Measurements from ENCODE around the gene ACTMAP.

The ACTMAP gene

DNA sequence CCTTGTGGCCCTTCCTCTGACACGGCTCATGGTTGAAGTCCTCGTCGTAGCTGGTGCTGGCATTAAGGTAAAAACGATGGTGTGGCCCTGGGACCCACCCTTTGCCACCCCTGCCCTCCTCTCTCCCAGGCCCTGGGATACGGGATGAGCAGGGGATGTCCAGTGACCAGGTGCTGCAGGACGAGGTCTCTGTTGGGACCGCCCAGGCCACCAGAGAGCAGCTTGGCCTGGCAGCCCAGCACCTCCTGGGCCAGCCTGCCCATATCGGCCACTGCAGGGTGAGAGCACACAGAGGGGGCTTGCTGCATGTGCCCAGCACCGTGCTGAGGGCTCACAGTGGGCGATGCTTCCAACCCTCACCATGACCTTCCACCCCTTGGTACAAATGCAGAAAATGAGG is 6.4 kb downstream of the ACTMAP start:
- intact Hi-C loops (cut with DNase I; ENCODE audit: low total_unique reads) = no loop called here
- TF ChIP-seq, protein P1, sequence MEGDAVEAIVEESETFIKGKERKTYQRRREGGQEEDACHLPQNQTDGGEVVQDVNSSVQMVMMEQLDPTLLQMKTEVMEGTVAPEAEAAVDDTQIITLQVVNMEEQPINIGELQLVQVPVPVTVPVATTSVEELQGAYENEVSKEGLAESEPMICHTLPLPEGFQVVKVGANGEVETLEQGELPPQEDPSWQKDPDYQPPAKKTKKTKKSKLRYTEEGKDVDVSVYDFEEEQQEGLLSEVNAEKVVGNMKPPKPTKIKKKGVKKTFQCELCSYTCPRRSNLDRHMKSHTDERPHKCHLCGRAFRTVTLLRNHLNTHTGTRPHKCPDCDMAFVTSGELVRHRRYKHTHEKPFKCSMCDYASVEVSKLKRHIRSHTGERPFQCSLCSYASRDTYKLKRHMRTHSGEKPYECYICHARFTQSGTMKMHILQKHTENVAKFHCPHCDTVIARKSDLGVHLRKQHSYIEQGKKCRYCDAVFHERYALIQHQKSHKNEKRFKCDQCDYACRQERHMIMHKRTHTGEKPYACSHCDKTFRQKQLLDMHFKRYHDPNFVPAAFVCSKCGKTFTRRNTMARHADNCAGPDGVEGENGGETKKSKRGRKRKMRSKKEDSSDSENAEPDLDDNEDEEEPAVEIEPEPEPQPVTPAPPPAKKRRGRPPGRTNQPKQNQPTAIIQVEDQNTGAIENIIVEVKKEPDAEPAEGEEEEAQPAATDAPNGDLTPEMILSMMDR (IDR thresholded peaks at IDR 0.05) = no peak
- Histone ChIP-seq H3K4me3 (no peak overlapping the region), H3K4me1 (peaks cover 0 to 30% (median 17%) of the 10 kb centered on the region in 4 donors), H3K9me3 (no peaks in the 10 kb centered on the region), H3K36me3 (peaks cover 9 to 24% (median 16%) of the 10 kb centered on the region in 3 donors), H3K27me3 (no peaks in the 10 kb centered on the region), H3K27ac (peak overlapping the region in 1 of 2 donors; percentile 72)
- no peak for DNase-seq

DNA sequence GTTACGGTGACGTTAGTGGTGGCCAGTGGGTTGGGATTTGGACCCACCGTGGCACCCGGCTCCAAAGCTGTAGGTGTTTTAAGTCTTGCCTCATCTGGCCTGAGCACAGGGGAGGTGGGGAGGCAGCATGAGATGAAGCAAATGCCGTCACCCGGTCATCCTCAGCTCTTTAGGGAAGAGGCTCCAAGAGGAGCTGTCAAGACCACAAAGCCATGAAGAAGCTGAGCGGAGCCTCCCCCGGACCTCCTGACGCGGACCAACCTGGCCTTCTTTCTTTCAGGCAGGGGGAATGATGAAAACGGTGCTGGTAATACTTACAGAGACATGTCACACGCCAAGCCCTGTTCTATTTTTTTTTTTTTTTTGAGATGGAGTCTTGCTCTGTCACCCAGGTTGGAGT is 7.4 kb downstream of the ACTMAP start:
- Histone ChIP-seq H3K4me3 (no peak overlapping the region), H3K36me3 (peaks cover 13 to 34% (median 26%) of the 10 kb centered on the region in 3 donors), H3K4me1 (peaks cover 0 to 30% (median 17%) of the 10 kb centered on the region in 4 donors), H3K9me3 (no peaks in the 10 kb centered on the region), H3K27me3 (no peaks in the 10 kb centered on the region), H3K27ac (no peak overlapping the region)
- DNase-seq = no peak
- TF ChIP-seq, protein P1 (IDR thresholded peaks at IDR 0.05) = no peak
- intact Hi-C loops (cut with DNase I; ENCODE audit: low total_unique reads) = no loop called here

DNA sequence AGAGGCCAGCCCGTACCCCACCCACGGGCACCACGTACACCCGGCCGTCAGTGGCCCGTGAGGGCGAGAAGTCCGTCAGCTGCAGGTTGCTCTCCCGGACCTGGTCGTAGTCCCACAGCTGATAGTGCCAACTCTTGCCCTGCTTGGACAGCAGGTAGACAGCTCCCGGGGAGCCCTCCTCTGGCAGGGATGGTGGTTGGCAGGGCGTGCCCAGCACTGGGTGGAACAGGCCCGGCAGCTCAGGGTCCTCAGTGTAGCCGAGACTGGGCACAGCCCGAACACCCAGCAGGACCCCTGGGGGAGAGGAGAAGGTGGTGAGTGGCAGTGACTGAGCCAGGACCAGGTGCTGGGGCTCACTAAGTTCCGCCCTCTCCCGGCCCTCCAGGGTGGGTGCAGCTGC is 7.8 kb downstream of the ACTMAP start:
- Histone ChIP-seq H3K27me3 (no peaks in the 10 kb centered on the region), H3K27ac (no peak overlapping the region), H3K4me1 (peaks cover 0 to 30% (median 17%) of the 10 kb centered on the region in 4 donors), H3K9me3 (no peaks in the 10 kb centered on the region), H3K36me3 (peaks cover 18 to 38% (median 30%) of the 10 kb centered on the region in 3 donors), H3K4me3 (no peak overlapping the region)
- no peak for DNase-seq
- intact Hi-C loops (cut with DNase I; ENCODE audit: low total_unique reads) = no loop called here
- TF ChIP-seq, protein P1 (IDR thresholded peaks at IDR 0.05) = no peak

DNA sequence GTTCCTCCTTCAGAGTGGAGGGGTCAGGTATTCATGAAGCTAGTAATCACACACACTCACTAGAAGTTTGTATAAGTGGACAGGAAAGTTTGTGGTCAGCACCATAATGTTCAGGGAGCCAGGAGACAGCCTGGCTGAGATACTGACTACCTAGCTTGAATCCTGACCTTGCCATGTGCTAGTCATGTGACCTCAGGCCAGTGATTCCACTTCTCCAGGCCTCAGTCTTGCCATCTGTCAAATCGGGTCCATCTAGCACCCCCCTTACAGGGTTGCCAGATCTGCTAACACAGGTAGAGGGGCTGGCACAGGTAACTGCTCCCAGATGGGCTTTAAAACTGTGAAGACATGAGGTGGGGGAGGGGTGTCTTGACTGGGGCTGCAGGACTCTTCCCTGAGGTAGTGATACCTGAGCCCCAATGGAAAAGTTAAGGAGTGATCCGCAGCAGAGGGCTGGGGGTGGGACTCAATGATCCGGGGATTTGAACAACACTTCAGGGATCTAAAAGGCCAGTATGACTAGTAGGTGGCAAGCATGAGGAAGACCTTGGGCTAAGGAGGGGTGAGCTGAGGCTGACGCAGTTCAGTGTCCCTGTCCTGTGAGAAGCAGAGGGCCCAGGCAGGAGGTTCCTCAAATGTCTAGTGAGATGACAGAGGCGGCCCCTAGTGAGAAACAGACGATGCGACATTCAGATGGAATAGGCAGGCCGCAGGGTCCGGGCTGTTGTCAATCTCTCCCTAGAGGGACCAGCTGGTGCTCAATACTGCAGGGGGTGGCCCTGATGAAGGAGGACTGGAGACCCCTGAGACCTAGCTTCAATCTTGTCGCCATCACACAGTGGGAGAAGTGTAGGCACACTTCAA is 8.5 kb downstream of the ACTMAP start:
- Histone ChIP-seq H3K27me3 (no peaks in the 10 kb centered on the region), H3K4me3 (no peak overlapping the region), H3K4me1 (peaks cover 0 to 30% (median 17%) of the 10 kb centered on the region in 4 donors), H3K9me3 (no peaks in the 10 kb centered on the region), H3K27ac (peak overlapping the region; percentile 42 to 63), H3K36me3 (peaks cover 25 to 45% (median 37%) of the 10 kb centered on the region in 3 donors)
- intact Hi-C loops (cut with DNase I; ENCODE audit: low total_unique reads) = no loop called here
- DNase-seq = no peak
- TF ChIP-seq, protein P1 (IDR thresholded peaks at IDR 0.05) = no peak

DNA sequence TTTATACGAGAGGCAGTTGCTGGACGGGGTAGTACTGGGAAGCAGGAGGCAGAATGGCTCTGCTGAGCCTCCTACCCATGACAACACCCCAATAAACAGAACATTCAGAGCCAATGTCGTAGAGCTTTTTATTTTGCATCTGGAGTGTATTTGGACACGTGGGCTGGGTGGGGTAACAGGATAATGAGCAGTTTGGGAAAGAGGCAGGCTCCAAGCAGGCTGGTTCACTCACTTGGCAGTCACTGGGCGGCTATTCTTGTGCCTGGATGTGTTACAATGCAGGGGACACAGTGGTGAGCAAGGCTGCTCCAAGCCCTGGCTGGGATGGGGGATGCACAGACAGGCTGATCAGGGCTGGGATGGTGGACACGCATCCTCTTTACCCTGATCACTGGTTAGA is 9.5 kb downstream of the ACTMAP start:
- peak; percentile 84 to 89 for DNase-seq
- Histone ChIP-seq H3K27me3 (no peaks in the 10 kb centered on the region), H3K9me3 (no peaks in the 10 kb centered on the region), H3K27ac (peak overlapping the region; percentile 42 to 63), H3K4me1 (peaks cover 0 to 24% (median 15%) of the 10 kb centered on the region in 4 donors), H3K4me3 (no peak overlapping the region), H3K36me3 (peaks cover 34 to 55% (median 48%) of the 10 kb centered on the region in 3 donors)
- TF ChIP-seq, protein P1 (IDR thresholded peaks at IDR 0.05) = no peak
- intact Hi-C loops (cut with DNase I; ENCODE audit: low total_unique reads) = no loop called here
